ENCODE results near the gene NBEA.

- TF ChIP-seq INSM2 (tag by site-specific recombination; IDR thresholded peaks at IDR 0.05) (no peak), ZNF311 (tag by site-specific recombination; IDR thresholded peaks at IDR 0.05; ENCODE audit: borderline replicate concordance) (no peak), CTCF (tag by site-specific recombination; IDR thresholded peaks at IDR 0.05) (no peak), KLF9 (tag by site-specific recombination; IDR thresholded peaks at IDR 0.05; ENCODE audit: low read depth) (no peak), BCL11B (tag by site-specific recombination; IDR thresholded peaks at IDR 0.05; ENCODE audit: low read depth) (no peak), ELK4 (IDR thresholded peaks at IDR 0.05; ENCODE audit: borderline replicate concordance, low read depth, low read length) (no peak), ATF2 (tag by site-specific recombination; IDR thresholded peaks at IDR 0.05; ENCODE audit: low read depth) (no peak), ZFP3 (tag by site-specific recombination; IDR thresholded peaks at IDR 0.05; ENCODE audit: low read depth) (no peak), HOXD13 (CRISPR knock-in tag; IDR thresholded peaks at IDR 0.05; ENCODE audit: borderline replicate concordance) (no peak), WT1 (tag by site-specific recombination; IDR thresholded peaks at IDR 0.05) (no peak), TCF7L2 (IDR thresholded peaks at IDR 0.05; ENCODE audit: borderline replicate concordance, low read depth, low read length) (no peak), ZNF138 (tag by site-specific recombination; IDR thresholded peaks at IDR 0.05; ENCODE audit: borderline replicate concordance) (no peak)
- TF ChIP-seq, protein P1, sequence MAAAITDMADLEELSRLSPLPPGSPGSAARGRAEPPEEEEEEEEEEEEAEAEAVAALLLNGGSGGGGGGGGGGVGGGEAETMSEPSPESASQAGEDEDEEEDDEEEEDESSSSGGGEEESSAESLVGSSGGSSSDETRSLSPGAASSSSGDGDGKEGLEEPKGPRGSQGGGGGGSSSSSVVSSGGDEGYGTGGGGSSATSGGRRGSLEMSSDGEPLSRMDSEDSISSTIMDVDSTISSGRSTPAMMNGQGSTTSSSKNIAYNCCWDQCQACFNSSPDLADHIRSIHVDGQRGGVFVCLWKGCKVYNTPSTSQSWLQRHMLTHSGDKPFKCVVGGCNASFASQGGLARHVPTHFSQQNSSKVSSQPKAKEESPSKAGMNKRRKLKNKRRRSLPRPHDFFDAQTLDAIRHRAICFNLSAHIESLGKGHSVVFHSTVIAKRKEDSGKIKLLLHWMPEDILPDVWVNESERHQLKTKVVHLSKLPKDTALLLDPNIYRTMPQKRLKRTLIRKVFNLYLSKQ (tag by site-specific recombination; IDR thresholded peaks at IDR 0.05; ENCODE audit: borderline replicate concordance): no peak
- TF ChIP-seq, protein P2, sequence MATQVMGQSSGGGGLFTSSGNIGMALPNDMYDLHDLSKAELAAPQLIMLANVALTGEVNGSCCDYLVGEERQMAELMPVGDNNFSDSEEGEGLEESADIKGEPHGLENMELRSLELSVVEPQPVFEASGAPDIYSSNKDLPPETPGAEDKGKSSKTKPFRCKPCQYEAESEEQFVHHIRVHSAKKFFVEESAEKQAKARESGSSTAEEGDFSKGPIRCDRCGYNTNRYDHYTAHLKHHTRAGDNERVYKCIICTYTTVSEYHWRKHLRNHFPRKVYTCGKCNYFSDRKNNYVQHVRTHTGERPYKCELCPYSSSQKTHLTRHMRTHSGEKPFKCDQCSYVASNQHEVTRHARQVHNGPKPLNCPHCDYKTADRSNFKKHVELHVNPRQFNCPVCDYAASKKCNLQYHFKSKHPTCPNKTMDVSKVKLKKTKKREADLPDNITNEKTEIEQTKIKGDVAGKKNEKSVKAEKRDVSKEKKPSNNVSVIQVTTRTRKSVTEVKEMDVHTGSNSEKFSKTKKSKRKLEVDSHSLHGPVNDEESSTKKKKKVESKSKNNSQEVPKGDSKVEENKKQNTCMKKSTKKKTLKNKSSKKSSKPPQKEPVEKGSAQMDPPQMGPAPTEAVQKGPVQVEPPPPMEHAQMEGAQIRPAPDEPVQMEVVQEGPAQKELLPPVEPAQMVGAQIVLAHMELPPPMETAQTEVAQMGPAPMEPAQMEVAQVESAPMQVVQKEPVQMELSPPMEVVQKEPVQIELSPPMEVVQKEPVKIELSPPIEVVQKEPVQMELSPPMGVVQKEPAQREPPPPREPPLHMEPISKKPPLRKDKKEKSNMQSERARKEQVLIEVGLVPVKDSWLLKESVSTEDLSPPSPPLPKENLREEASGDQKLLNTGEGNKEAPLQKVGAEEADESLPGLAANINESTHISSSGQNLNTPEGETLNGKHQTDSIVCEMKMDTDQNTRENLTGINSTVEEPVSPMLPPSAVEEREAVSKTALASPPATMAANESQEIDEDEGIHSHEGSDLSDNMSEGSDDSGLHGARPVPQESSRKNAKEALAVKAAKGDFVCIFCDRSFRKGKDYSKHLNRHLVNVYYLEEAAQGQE (tag by site-specific recombination; IDR thresholded peaks at IDR 0.05): no peak
Measured at GRCh38 chr13:35501661-35502235, 559.7 kb downstream of the NBEA start.
